ENCODE data around the gene THOC1. TPM values are rescaled to one million over a fixed set of nuclear protein-coding genes. Genes with fewer than 3 reads are reported as not detected.

The THOC1 gene
- total and polyA plus RNA-seq, 2 donors (not counting 3 experiments of a cell fraction or from before 2014, with no cell fraction given), result 12.0 to 50.5 TPM

- Histone ChIP-seq H3K79me2 (ENCODE audit: control insufficient read depth, insufficient read depth, low read length) (no peaks in the 10 kb centered on the region), H3K9ac (replicated peaks; ENCODE audit: extremely low read depth, insufficient read depth, low read length) (no peak overlapping the region), H3K4me3 (replicated peaks in 1 of 3; ENCODE audit: insufficient read depth in 1 of 3, low read depth in 1 of 3, low read length in 3 of 3) (no peak overlapping the region), H3K9me1 (replicated peaks; ENCODE audit: control insufficient read depth, extremely low read depth, insufficient read depth, low read length) (no peaks in the 10 kb centered on the region), H3K4me1 (ENCODE audit: control insufficient read depth, extremely low read depth, insufficient read depth, low read length) (no peaks in the 10 kb centered on the region), H3K27me3 (ENCODE audit: control insufficient read depth in 2 of 2, insufficient read depth in 2 of 2, low read length in 2 of 2) (no peaks in the 10 kb centered on the region), H4K20me1 (replicated peaks; ENCODE audit: control insufficient read depth, extremely low read depth, insufficient read depth, low read length) (no peaks in the 10 kb centered on the region), H3K9me3 (replicated peaks; ENCODE audit: control insufficient read depth, insufficient read depth, low read length) (no peaks in the 10 kb centered on the region), H2AFZ (ENCODE audit: low read depth, low read length) (no peak overlapping the region), H3K27ac (ENCODE audit: insufficient read depth, low read depth, low read length) (no peak overlapping the region), H3K4me2 (ENCODE audit: insufficient read depth, low read length) (no peak overlapping the region), H3K36me3 (ENCODE audit: control insufficient read depth in 2 of 2, extremely low read depth in 1 of 2, insufficient read depth in 2 of 2, low read length in 2 of 2) (no peaks in the 10 kb centered on the region)
- CTCF ChIA-PET, result no interaction called here
- POLR2A ChIA-PET, result no interaction called here
- BruUV-seq (replicated peaks), result no TSS peak
- FAIRE-seq, result no peak
- intact Hi-C loops (cut with micrococcal nuclease), result no loop called here
- TF ChIP-seq MYC (IDR thresholded peaks at IDR 0.05; ENCODE audit: low read depth, low read length) (no peak), EZH2 (IDR thresholded peaks at IDR 0.05; ENCODE audit: borderline replicate concordance, low read depth, low read length, severe bottlenecking) (no peak), FOS (IDR thresholded peaks at IDR 0.05; ENCODE audit: borderline replicate concordance, insufficient read depth, low read length) (no peak), GATA2 (IDR thresholded peaks at IDR 0.05; ENCODE audit: insufficient read depth, insufficient read length, low read depth, low read length) (no peak), MAX (IDR thresholded peaks at IDR 0.05; ENCODE audit: insufficient read depth, insufficient read length) (no peak), CTCF (IDR thresholded peaks at IDR 0.05; ENCODE audit: extremely low read depth in 1 of 2, insufficient read depth in 1 of 2, low read depth in 1 of 2, low read length in 2 of 2) (no peak), POLR2AphosphoS5 (IDR thresholded peaks at IDR 0.05; ENCODE audit: insufficient read depth, low read depth, low read length) (no peak), JUN (IDR thresholded peaks at IDR 0.05; ENCODE audit: borderline replicate concordance, insufficient read depth, insufficient read length, low read depth) (no peak), POLR2A (IDR thresholded peaks at IDR 0.05; ENCODE audit: low read depth, low read length) (no peak)
- DNase-seq (ENCODE audit: low read depth, low spot score), result no peak
- dilution Hi-C loops (cut with MboI; ENCODE audit: extremely low pct_ligation_motif_present, low sequenced_read_pairs), result no loop called here
Observed at GRCh38 chr18:275486-275885, 7.6 kb upstream of the THOC1 start.
